BLaER1 treated with 17β-estradiol and CSF1 and Interleukin-3, amounts not matched to agents 10 nM and 100 nM (cell line): ENCODE measurements around the gene DENND4A.
"Not testable (repeated sequence)": the region's sequence is repeated elsewhere in the genome, so short reads cannot be mapped to it uniquely, and the experiment has no call there.

ENCODE experiments used
- H3K27ac ChIP-seq, 11 experiments: shearing (Covaris generic); formaldehyde crosslinking; 2 replicates each; pipeline ENCODE4 v1.8.1; 2022
- H3K27me3 ChIP-seq, 11 experiments: shearing (Covaris generic); formaldehyde crosslinking; 2 replicates each; pipeline ENCODE4 v1.8.1; 2022
- H3K36me3 ChIP-seq, 11 experiments: shearing (Covaris generic); formaldehyde crosslinking; 2 replicates each; pipeline ENCODE4 v1.8.1; 2022
- H3K4me1 ChIP-seq, 10 experiments: shearing (Covaris generic); formaldehyde crosslinking; 2 replicates each; pipeline ENCODE4 v1.8.1; 2022
- H3K4me2 ChIP-seq, 11 experiments: shearing (Covaris generic); formaldehyde crosslinking; 2 replicates each; pipeline ENCODE4 v1.8.1; 2022
- H3K4me3 ChIP-seq, 10 experiments: shearing (Covaris generic); formaldehyde crosslinking; 2 replicates each; pipeline ENCODE4 v1.8.1; 2022
- H3K9ac ChIP-seq, 11 experiments: shearing (Covaris generic); formaldehyde crosslinking; 2 replicates each; pipeline ENCODE4 v1.8.1; 2022
- H3K9me3 ChIP-seq, 11 experiments: shearing (Covaris generic); formaldehyde crosslinking; replicated peaks in 1 of 11; 2 replicates each; pipeline ENCODE4 v1.8.1; 2022
- H4K20me1 ChIP-seq, 11 experiments: shearing (Covaris generic); formaldehyde crosslinking; 2 replicates each; pipeline ENCODE4 v1.8.1; 2022
- Cebpa-rat ChIP-seq, 11 experiments: shearing (Covaris generic); IDR thresholded peaks; 2 replicates each; pipeline ENCODE4 v1.8.1; 2022

Gene DENND4A

DNA sequence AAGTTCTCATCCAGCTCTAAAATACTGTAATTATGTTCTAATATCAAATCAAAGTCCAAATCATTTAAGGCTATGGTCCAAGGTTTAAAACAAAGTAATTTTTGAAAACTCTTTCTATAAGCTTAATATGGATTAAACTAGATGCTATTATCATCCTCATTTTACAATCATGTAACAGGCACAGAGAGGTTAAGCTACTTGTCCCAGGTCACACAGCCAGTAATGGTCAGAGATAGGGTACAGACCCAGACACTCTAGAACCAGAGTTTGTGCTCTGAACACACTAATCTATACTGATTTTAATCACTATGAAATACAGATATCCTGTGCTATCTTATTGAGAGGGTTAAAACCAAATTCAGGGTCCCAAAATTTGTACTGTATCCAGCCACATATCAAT is 44.8 kb downstream of the DENND4A start:
- no peak for TF ChIP-seq Cebpa-rat (IDR thresholded peaks at IDR 0.05)

DNA sequence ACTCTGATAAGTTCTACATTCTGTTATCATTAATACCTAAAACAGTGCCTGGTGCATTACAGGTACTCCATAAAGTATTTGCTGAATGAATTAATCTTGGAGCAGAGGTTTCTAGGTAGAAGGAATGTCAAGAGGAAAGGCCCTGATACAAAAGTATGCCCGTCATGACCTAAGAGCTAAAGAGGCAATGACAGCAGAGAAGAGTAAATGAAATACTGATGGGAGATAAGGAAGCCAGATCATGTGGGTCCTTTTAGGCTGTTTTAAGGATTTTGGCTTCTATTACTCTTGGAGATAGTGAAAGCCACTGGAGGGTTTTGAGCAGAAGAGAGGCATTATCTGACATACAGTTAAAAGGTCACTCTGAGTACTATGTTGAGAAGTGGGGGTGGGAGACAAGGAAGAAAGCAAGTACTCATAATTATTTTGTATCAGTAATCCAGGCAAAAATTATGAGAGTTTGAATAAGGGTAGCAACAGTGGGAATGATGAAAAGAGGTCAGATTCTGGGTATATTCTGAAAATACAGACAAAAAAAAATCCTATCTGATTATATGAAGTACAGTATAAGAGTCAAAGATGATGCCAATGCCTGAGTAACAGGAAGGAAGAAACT is 48.3 kb downstream of the DENND4A start:
- peaks cover 9 to 37% (median 19%) of the 10 kb centered on the region in 11 experiments; a peak in 18 of 22 replicates for H3K36me3 ChIP-seq
- peaks cover 0 to 8% (median 0%) of the 10 kb centered on the region in 10 experiments; a peak in 1 of 20 replicates for H3K4me1 ChIP-seq
- no peaks in the 10 kb centered on the region for H3K27me3 ChIP-seq
- H4K20me1 ChIP-seq: no peaks in the 10 kb centered on the region
- no peak overlapping the region for H3K9ac ChIP-seq
- no peaks in the 10 kb centered on the region for H3K9me3 ChIP-seq
- no peak overlapping the region for H3K4me2 ChIP-seq
- H3K4me3 ChIP-seq: no peak overlapping the region
- no peak overlapping the region for H3K27ac ChIP-seq
- no peak for TF ChIP-seq Cebpa-rat (IDR thresholded peaks at IDR 0.05)

More for the DNA sequence above, 44.8 kb downstream of the DENND4A start:
- peaks cover 0 to 45% (median 11%) of the 10 kb centered on the region in 11 experiments; a peak in 11 of 22 replicates for H3K36me3 ChIP-seq
- no peak overlapping the region for H3K9ac ChIP-seq
- H4K20me1 ChIP-seq: no peaks in the 10 kb centered on the region
- H3K4me2 ChIP-seq: no peak overlapping the region
- no peaks in the 10 kb centered on the region for H3K4me1 ChIP-seq
- H3K9me3 ChIP-seq: no peaks in the 10 kb centered on the region
- no peak overlapping the region for H3K27ac ChIP-seq
- no peaks in the 10 kb centered on the region for H3K27me3 ChIP-seq
- no peak overlapping the region for H3K4me3 ChIP-seq

DNA sequence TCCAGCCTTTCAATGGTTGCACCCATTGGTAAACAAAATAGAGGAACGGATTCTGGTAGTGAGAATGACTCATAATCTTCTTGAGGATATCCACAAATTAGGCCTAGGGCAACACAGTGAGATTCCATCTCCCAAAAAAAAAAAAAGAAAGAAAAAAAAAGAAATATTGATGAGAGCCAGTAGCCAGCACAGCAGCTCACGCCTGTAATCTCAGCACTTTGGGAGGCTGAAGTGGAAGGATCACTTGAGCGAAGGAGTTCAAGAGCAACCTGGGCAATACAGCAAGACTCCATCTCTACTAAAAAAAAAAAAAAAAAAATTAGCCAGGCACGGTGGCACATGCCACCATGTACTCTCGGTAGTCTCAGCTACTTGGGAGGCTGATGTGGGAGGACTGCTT is 51.9 kb downstream of the DENND4A start:
- H3K27me3 ChIP-seq: no peaks in the 10 kb centered on the region
- H3K36me3 ChIP-seq: peaks cover 34 to 62% (median 46%) of the 10 kb centered on the region in 11 experiments
- no peak for TF ChIP-seq Cebpa-rat (IDR thresholded peaks at IDR 0.05)
- peaks cover 0 to 11% (median 0%) of the 10 kb centered on the region in 10 experiments; a peak in 1 of 20 replicates for H3K4me1 ChIP-seq
- H3K9me3 ChIP-seq: no peaks in the 10 kb centered on the region
- H3K4me2 ChIP-seq: no peak overlapping the region
- H3K9ac ChIP-seq: no peak overlapping the region
- H3K27ac ChIP-seq: no peak overlapping the region
- H3K4me3 ChIP-seq: no peak overlapping the region
- no peaks in the 10 kb centered on the region for H4K20me1 ChIP-seq

DNA sequence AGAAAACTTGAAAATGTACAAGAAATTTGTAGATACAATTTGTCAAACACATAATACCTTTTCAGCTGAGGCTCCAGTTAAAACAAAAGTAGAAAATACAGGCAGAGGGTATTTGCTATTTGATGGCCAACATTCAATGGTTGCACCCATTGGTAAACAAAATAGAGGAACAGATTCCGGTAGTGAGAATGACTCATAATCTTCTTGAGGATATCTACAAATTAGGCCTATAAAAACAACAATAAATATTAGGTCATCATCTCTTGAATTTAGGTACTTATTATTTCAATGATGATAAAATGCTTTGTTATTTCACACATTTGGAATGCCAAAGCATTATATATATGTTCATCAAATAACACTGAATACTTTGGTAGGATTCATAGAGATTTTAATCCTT is 53.4 kb downstream of the DENND4A start:
- peaks cover 0 to 11% (median 0%) of the 10 kb centered on the region in 10 experiments; a peak in 1 of 20 replicates for H3K4me1 ChIP-seq
- peaks cover 39 to 68% (median 54%) of the 10 kb centered on the region in 11 experiments for H3K36me3 ChIP-seq
- TF ChIP-seq Cebpa-rat (IDR thresholded peaks at IDR 0.05): no peak
- no peaks in the 10 kb centered on the region for H4K20me1 ChIP-seq
- no peak overlapping the region for H3K27ac ChIP-seq
- no peak overlapping the region for H3K4me2 ChIP-seq
- H3K4me3 ChIP-seq: no peak overlapping the region
- H3K27me3 ChIP-seq: no peaks in the 10 kb centered on the region
- no peak overlapping the region for H3K9ac ChIP-seq
- no peaks in the 10 kb centered on the region for H3K9me3 ChIP-seq

DNA sequence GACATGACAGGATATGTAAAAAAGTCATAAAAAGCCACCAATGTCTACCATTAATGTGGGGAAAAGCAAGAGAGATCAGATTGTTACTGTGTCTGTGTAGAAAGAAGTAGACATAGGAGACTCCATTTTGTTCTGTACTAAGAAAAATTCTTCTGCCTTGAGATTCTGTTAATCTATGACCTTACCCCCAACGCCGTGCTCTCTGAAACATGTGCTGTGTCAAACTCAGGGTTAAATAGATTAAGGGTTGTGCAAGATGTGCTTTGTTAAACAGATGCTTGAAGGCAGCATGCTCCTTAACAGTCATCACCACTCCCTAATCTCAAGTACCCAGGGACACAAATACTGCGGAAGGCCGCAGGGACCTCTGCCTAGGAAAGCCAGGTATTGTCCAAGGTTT is 58.5 kb downstream of the DENND4A start:
- H4K20me1 ChIP-seq, H3K4me2 ChIP-seq, H3K27me3 ChIP-seq, H3K9ac ChIP-seq, H3K9me3 ChIP-seq, H3K4me3 ChIP-seq, H3K27ac ChIP-seq, H3K4me1 ChIP-seq: not testable (repeated sequence)
- H3K36me3 ChIP-seq: peaks cover 36 to 82% (median 48%) of the 10 kb centered on the region in 11 experiments

DNA sequence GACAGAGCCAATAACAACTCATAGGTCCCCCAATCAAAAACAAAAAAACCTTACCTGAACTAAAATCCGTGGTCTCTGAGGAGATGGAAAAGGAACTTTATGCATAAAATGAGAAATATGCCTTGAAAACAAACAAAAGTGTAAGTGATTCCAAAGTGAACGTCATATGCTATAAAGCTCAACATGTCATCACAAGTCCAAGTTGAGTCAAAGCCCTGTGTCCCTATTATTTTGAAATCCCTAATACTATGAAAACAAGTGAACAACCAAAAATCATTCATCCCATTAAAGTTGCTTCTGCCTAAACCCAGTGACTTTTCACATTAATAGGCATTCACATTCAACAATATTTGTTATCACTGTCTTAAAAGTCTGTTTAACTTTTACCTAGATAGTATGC is 59.4 kb downstream of the DENND4A start:
- H4K20me1 ChIP-seq: no peaks in the 10 kb centered on the region
- no peak overlapping the region for H3K4me2 ChIP-seq
- H3K9ac ChIP-seq: no peak overlapping the region
- H3K27ac ChIP-seq: no peak overlapping the region
- no peaks in the 10 kb centered on the region for H3K4me1 ChIP-seq
- H3K36me3 ChIP-seq: peaks cover 40 to 82% (median 52%) of the 10 kb centered on the region in 11 experiments
- no peaks in the 10 kb centered on the region for H3K9me3 ChIP-seq
- H3K4me3 ChIP-seq: no peak overlapping the region
- H3K27me3 ChIP-seq: no peaks in the 10 kb centered on the region; a peak in 1 of 22 replicates
- no peak for TF ChIP-seq Cebpa-rat (IDR thresholded peaks at IDR 0.05)

DNA sequence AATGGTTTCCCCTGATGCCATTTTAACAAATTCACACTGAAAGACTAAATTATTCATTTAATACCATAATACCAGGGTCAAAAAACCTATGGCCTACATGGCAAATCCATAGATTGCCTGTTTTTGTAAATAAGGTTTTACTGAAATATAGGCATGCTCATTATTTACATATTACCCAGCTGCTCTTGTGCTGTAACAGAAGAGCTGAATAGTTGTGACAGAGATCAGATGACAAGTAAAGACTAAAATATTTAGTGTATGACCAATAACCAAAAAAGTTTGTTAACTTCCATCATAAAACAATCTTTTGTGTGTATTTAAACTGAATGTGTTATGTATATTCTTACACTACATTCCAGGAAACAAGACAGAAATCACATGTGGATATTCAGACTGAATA is 60.2 kb downstream of the DENND4A start:
- Histone ChIP-seq H3K27me3 (no peaks in the 10 kb centered on the region; a peak in 1 of 22 replicates), H4K20me1 (no peaks in the 10 kb centered on the region), H3K9me3 (no peaks in the 10 kb centered on the region), H3K4me2 (no peak overlapping the region), H3K9ac (no peak overlapping the region), H3K27ac (no peak overlapping the region), H3K4me1 (no peaks in the 10 kb centered on the region), H3K36me3 (peaks cover 34 to 82% (median 50%) of the 10 kb centered on the region in 11 experiments), H3K4me3 (no peak overlapping the region)
- no peak for TF ChIP-seq Cebpa-rat (IDR thresholded peaks at IDR 0.05)

DNA sequence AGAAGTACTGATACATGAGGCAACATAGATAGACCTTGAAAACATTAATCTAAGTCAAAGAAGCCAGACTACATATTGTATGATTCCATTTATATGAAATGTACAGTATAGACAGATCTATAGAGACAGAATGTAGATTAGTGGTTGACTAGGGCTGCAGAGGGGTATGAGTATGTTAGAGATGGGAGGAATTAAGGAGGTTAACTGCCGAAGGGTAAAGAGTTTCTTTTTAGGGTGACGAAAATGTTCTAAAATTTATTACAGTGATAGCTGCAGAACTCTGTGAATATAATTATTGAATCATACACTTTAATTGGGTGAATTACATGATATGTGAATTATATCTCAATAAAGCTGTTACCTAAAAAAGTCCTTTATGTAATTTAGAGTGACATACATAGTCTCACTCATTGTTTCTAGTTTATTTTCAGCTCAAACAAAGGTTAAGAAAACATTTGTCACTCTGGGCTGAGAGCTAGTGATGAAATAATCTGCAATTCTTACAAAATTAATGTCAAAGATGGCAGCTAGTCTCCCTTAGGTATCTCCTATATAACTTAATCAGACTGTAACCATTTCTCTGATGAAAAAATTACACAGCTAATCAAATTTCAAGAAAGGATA is 61.4 kb downstream of the DENND4A start:
- H3K4me3 ChIP-seq: no peak overlapping the region
- H3K36me3 ChIP-seq: peaks cover 22 to 82% (median 49%) of the 10 kb centered on the region in 11 experiments
- no peak overlapping the region for H3K4me2 ChIP-seq
- no peak overlapping the region for H3K27ac ChIP-seq
- H4K20me1 ChIP-seq: no peaks in the 10 kb centered on the region
- H3K4me1 ChIP-seq: no peaks in the 10 kb centered on the region
- no peak overlapping the region for H3K9ac ChIP-seq
- no peaks in the 10 kb centered on the region; a peak in 1 of 22 replicates for H3K27me3 ChIP-seq
- no peaks in the 10 kb centered on the region for H3K9me3 ChIP-seq
- no peak for TF ChIP-seq Cebpa-rat (IDR thresholded peaks at IDR 0.05)

DNA sequence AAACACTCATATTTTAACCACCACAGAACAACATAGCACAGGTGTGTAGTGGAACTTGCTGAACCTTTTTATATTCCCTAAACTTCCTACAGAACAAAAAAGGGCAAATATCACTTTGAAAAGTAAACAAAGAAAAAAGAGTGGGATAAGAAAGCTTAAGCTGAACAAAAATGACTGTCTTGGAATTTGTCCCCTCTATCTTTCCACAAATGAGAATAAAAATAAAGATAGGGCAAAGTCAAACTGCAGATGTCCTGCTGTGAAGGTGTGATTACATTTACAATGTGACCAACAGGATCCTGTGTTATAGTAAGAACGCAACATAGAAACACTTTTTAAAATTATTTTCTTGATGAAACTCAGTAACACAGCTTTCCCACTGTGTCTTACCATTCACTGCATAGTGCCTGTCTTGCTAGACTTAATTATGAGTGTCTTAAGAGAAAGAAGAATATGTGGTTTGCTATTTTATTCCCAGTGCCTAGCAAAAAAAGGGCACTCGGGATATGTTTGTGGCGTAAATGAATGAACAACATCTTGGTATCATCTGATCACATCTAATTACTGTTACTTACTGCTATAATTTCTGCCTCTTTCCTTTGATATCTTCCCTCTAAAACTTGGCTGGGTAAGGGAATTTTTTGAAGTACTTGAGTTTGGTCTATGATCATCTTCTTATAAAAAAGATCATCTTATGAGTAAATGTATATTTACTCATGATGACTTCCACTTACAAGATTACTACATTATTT is 67.5 kb downstream of the DENND4A start:
- Histone ChIP-seq H3K4me1 (no peaks in the 10 kb centered on the region), H3K27ac (no peak overlapping the region), H3K4me2 (no peak overlapping the region), H3K36me3 (peaks cover 40 to 94% (median 68%) of the 10 kb centered on the region in 11 experiments), H4K20me1 (no peaks in the 10 kb centered on the region), H3K9me3 (no peaks in the 10 kb centered on the region), H3K27me3 (no peaks in the 10 kb centered on the region), H3K9ac (no peak overlapping the region), H3K4me3 (no peak overlapping the region)
- TF ChIP-seq Cebpa-rat (IDR thresholded peaks at IDR 0.05): no peak
